Ammon's horn (tissue), 1 donor: Measurements from ENCODE around the gene FEZF2.

Experiments
- DNase-seq: peaks from one replicate; pipeline ENCODE4 v3.0.0-alpha.2; 2016; ENCODE audit warnings: low spot score

The FEZF2 gene

DNA sequence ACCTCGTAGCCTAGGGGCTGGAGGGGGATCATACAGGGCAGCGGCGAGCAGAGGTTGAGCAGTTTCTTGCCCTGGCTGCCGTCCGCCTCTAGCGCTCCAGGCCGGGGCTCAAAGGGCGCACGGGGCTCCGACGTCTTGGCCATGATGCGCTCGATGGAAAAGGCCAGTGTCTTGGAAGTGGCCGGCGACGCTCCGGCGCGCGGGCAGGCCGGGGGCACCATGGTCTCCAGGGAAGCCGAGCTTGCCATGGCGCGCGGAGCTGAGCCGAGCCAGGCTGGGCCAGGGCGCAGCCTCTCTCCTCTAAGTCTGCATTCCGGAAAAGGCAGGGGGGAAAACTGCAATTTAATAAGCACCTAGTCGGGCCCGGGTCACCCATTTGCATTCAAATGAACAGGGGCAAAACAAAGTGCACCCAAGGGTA lies 719 bp downstream of the FEZF2 start:
- no peak for DNase-seq

DNA sequence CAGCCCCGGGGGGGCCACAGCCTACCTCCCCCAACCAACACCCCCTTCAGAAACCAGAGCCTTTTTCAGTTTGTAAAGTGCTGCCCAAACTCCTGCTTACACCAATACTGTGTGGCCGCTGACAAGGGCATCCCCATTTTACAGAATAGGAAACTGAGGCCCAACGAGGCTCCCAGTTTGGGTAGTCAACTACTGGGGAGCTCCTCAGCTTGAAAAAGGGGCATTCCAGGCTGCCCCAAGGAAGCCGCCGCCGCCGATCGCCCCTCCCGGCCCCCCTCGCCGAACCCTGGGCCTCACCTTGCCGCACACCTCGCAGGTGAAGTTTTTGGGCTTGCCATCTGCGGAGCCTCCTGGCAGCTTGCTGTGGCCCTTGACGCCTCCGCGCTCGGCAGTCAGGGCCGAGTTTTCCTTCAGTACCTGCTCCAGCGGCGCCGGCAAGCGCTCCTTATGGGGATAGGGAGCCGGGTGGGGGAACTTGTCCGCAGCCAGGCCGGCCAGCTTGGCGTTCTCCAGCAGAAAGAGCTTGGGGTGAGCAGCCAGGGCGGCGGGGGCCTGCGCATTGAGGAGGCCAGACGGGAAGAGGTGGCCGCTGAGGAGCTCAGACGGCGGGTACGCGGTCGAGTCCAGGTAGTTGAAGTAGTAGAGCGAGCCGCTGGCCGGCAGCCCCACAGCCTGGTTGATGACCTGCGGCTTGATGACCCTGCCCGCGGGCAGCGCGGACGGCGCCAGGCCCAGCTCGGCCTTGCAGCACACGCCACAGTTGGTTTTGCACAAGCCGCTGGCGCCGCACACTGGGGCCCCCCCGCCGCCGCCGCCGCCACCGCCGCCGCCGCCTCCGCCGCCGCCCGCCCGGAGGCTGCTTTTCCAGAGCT lies 1.4 kb downstream of the FEZF2 start:
- DNase-seq = no peak

DNA sequence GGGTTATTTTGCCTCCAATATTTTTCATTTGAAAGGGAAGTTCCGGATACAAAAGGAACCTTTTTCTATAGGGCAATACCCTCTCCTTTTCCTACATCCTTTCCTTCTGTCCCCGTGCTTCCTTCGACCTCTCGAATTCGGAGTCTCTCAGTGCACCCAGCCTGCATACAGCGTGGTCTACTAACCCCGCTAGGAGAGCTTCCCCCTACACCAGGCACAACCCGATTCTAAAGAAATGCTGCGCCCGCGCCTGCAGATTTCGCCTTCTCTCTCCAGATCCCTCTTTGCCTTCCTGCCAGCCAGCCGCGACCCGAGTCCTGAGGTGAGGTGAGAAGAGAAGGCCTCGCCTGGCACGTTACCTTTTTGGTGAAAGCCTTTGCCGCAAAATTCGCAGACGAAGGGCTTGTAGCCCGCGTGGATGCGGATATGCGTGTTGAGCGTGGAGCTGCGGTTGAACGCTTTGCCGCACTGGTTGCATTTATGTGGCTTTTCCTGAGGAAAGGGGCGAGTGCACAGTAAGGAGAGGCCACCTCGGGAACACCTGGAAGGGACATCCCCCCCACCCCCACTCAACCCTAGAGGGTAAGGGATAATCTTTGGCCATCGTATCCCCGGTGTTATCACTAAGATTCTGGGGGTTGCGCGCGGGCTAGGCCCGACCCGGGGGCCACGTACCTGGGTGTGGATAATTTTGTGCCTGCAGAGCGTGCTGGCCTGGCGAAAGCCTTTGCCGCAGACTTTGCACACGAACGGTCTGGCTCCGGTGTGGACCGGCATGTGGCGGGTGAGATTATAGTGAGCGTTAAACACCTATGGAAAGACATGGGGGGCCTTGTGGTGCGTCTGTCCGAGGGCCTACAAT lies 2.3 kb downstream of the FEZF2 start:
- no peak for DNase-seq

DNA sequence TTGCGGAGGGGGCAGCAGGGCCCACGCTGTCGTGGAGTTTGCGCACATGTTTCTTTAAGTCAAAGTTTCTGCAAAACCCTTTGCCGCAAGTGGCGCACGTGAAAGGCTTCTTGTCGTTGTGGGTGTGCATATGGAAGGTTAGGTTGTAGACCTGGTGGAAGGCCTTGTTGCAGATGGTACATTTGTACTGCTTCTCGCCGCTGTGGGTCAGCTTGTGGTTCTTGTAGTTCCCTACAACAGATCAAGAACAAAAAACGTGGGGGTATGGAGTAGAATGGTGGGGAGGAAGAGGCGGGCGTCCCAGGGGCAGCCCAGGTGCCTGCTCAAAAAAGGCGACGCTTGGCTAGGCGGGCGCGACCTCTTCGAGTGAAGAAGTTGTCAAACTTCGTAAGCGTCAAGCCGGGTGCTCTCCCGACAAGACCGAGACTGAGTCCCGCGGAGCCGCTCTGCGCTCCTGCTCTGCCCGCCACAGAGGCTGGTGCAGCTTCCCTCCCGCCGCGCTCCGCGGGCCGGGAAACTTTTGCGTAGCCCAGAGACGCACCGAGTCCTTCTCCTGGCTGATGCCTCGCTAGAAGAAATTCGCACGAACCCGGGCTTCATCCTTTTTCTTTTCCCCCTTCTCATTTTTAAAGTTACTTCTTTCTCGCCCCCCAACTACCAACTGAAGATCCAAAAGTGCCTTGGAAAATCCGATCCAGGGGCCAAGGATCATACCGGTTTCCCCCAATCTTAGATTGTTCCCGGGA lies 3.1 kb downstream of the FEZF2 start:
- DNase-seq = no peak

DNA sequence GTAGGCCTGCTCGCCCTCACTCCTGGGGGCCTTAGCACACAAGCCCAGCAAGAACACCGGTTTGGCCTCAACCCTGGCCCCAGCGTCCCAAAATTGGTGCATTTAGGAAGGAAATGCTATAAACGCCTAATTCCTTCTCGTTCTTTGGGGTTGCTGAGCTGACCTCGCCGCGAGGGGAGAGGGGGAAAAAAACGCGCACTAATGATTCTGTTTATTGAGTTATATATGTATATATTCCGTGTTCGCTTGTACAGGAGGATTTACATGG lies 3.9 kb downstream of the FEZF2 start:
- no peak for DNase-seq

DNA sequence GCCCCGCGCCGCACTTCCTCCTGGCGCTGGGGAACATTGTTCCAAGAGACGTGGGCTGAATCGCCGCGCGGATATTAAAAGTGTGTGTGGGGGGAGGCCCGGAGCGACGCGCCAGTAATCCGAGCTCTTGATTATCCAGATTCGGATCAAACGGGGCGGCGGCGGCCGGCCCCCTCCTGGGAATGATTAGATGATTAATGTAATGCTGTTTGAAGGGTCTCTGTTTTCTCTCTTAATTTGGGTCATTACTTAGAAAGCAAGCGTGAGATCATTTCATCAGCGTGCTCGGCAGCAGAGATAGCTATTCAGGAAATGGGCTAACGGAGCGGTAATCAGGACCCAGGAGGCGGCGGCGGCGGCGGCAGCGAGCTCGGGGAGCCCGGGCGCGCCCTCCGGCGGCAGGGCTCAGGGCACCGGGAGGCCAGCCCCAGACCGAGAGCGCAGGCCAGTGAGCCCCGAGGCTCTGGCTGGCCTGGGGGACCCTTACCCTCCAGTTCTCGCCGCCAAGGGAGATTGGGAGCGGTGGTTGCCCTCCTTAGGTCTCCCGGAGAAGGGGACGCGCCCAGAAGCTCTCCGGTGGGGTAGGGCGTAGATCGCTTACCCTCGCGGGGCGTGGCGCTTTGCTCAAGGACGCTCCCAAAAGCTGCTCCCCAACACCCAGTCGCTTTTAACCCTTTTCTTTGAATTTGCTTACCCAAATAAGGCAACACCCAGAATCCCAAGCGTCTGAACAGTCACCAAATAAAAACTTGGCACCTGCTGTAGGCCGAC lies 4.5 kb downstream of the FEZF2 start:
- peak; percentile 32 for DNase-seq

DNA sequence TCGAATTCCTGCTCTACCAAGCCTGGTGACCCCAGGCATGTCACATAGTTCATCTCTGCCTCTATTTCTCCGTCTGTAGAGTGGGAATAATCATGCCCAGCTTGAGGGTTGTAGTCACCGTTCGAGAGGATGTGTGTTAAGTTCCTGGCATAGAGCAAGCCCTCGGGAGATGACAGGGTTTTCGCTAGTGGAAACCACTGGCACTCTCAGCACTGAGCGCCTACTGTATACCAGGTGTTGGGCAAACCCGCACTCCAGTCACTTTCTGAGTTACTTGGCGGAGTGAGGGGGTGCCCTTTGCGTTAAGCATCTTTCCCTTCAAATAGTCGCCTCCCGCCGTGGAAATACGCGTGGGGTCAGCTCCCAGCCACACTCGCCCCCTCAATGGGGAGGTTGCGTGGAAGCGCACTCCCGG lies 5.1 kb downstream of the FEZF2 start:
- DNase-seq = no peak

DNA sequence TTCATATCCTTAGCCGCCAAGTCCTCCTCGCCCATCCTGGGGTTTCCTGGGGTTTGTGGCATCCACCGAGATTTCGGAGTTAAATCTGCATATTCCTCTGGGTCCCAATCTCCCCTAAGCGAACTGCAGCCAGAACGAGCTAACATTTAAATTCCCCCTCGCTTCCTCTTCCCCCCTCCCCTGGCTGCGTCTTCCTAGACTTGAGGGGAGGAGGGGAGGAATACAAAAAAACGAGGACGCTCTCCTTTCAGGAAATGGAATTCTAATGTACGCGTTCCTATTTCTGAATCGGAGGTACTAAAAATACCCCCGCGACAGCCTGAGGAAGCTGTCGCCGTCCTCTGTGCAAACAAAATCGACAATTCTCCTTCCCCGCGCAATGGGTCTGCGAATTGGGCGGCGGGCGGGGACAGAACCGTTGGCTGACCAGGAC lies 5.6 kb downstream of the FEZF2 start:
- no peak for DNase-seq

DNA sequence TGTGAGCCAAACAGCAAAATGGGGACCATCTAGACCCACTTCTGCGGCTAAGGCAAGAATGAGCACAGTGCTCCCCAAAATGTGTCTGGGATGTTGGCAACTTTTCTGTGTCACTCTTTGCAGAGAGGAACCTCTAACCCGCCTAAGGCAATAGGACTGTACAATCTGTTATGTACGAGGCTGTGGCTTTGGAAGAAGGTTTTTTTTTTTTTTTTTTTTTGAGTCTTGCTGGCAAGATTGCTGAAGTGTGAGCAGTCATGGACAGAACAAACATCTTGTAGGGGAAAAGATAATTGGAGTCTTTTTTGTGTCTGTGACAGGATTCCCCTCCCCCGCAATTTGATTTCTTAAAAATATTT lies 7.2 kb downstream of the FEZF2 start:
- no peak for DNase-seq

DNA sequence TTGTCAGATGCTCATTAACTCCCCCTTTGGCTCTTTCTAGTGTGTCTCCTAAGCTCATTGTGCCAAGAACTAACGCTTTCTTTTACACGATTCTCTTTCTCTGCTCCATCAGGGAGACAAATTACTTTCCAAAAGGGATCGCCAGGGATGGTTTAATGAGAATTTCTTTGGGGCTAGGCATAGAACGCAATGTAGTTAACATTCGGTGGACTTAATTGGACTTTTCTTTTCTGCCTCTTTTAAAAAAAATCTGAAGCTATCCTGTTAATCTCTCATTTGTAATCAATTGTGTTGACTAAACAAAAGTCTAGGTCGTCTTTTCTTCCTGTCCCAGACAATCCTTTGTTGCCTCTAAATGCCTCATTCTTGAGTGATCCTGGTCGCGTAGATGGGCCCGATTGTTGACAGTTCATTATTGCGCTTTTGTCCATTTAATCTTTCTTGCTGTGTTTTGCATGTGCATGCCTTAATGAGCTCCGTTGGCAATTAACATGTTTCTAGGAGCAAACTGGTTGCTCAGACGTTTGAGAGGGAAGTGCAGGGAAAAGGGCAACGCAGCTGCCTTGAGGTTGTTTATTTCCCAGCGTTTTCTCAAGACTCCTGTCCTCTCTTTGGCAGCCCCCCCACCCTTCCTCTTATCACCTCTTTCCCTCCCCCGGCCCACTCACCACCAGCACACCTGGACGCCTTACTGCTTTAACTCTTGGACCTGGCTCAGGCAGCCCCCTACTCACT lies 7.8 kb downstream of the FEZF2 start:
- DNase-seq = peak; percentile 59

DNA sequence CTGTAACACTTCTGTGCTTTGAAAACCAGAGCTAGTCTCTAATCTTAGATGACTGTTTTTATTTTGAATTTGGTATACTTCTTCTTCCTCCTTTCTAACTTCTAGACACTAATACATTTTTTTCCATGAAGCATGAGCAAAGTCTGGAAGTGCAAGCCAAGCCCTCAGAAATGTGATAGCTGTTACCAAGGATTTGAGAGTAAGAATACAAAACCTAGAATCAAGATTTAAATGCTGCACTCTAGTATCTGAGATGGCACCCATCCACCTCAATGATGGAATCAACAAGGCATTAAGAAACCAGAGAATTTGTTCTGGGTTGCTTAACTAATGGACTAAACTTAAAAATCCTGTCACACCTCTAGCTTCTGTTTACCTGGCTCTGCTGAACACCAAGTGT lies 9.2 kb downstream of the FEZF2 start:
- DNase-seq = no peak

DNA sequence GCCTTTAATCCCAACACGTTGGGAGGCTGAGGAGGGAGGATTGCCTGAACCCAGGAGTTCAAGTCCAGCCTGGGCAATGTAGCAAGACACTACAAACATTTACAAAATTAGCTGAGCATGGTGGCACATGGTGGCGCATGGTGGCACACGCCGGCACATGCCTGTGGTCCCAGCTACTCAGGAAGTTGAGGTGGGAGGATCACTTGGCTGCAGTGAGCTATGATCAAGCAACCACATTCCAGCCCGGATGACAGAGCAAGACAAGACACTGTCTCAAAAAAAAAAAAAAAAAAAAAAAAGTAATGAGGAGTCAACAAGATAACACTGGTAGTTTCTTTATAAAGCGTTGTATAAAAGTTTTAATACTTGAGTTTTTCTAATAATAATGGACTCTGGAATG lies 10.1 kb downstream of the FEZF2 start:
- no peak for DNase-seq

DNA sequence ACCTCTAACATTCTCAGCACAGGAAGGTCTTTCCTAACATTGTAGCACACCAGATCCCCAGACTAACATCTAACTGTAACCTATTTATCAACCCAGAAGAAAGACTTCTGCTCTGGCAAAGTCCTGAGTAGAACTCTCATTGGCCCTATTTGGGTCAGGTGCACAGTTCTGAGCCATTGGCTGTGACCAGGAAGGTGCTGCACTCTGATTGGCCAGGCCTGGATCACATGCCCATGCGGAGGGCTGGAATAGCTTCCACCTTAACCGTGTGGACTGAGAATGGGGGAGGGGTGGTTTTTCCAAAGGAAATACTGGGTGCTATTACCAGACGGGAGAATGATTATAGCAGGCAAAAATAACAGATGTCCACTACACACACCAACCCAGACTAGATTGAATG lies 11.5 kb downstream of the FEZF2 start:
- no peak for DNase-seq

DNA sequence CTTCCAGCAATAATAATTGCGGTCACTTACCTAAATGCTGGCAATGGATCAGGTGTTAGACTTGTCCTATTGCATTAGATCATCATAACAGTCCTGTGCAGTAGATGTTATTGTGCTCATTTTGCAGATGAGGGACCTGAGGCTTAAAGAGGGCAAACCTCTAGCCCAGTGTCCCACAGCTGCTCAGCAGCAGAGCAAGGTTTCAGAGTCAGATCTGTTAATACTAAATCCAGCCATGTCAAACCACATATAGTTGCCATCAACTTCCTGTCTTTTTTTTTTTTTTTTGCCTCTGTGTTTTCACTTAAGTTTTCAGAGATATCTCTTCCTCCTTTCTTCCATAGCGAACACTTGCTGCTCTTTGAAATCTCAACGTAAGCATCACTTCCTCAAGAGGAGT lies 12.1 kb downstream of the FEZF2 start:
- DNase-seq = no peak

DNA sequence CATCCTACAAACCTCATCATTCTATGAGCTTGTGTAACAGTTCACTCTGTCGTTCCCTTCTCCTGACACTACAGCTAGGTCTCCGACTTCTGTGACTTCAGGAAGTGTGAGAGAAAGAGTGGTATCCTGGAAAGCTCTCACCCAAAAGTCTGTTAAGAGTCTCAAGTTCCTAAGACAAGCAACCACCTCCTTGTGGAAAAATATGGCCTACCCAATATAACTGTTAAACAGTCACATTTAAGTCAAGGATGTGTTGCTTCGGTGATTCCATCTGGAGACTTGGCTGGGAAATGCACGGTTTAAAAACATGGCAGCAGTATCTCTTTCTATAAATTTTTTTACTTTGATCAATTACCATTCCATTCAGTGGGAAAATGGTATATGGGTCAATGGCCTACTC lies 13.8 kb downstream of the FEZF2 start:
- no peak for DNase-seq

DNA sequence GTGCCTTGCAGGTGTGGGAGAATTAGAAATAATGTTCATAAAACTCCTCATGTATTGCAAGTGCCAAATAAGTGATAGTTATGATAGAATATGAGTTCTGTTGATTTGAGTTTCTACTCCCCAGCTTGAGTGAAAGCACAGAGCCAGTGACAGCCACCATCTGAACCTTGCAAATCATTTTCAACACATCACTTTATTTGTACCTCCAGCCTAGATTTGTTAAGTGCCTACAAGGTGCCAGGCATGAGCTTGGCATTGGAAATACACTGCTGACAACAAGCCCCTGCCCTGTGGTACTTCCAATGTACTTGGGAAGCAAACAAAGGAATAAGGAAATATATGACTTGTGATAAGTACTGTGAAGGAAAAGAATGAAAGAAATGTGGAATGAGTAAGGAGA lies 17.0 kb downstream of the FEZF2 start:
- no peak for DNase-seq

DNA sequence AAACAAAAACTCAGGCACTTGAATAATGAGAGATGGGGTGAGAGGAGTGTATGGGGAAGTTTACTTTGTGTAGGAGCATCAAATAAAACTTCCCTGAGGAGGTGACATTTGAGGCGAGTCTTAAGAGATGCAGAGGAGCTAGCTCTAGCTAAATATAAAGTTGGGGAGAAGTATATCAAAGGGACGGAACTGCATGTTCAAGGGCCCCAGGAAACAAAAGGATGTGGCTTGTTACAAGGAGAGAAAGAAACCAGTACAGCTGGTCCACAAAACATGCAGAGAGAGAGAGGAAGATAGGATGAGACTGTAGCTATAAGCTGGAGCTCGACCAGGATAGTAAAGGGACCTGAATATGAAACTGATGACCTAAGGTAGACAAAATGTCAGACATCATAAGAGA lies 17.6 kb downstream of the FEZF2 start:
- DNase-seq = no peak

DNA sequence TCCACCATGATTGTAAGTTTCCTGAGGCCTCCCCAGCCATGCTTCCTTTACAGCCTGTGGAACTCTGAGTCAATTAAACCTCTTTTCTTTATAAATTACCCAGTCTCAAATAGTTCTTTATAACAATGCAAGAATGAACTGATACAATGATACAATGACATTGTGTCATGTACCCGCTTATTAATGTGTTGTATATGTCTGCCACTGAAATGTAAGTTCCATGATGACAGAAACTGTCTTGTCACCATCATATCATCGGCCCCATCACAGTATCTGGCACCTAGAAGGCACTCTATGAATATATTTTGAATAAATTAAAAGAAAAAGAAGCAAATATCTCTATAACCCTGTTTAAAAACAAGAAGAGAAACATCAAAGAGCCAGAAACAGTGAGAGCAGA lies 29.6 kb downstream of the FEZF2 start:
- no peak for DNase-seq

DNA sequence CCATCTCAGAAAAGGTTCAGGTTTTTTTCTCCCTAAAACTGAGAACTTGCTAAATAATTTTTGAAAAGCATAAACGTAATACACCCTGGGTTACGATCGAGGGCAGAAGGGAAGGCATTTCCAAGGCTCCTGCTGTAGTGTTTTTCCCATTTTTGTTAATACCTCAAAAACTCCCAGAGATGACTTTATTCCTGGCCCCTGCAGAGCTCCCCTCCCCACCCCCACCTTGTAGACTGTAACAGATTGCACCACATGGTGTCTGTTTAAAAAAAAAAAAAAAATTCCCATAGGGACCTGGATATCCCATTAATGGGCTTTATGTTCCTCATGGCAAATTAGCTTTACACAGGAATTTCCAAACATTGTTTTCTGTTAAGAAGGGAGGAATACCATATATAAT lies 38.2 kb downstream of the FEZF2 start:
- no peak for DNase-seq

DNA sequence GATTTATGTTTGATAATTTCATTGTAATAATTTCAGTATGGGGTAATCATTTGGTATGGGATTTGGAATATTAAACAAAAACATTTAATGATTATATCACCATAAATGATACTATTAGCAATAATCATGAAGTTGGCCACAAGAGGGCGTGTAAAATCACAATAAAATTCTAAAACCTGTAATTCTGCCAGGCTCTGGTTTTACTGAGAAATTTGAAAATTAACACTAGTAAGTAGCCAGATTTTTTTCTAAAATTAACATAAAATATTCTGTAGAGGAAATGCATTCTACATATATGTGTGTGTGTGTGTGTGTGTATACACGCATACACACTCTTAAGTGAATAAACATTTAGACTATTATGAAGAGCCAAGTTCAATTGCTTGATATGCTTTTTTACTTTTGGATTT lies 40.5 kb downstream of the FEZF2 start:
- DNase-seq = peak; percentile 13

DNA sequence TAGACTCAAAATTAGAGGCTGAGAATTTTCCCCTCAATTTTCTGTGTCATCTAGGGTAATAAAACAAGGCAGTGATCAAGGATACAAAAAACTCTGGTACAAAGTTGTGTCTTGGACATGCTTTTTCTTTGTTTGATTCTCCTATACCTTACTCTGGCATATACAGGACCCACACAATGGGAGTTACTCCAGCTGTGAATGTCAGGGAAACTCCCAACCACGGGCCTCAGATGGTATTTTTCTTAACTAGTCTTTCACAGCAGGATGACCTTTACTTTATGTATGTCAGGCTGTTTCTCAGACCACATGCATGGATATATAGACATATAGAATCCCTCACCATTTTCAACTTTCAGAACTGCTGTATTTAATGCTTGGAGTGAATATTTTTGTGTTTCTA lies 41.3 kb downstream of the FEZF2 start:
- DNase-seq = no peak
